ENCODE data around the gene GTF2H1. TPM values are rescaled to one million over a fixed set of nuclear protein-coding genes. Genes with fewer than 3 reads are reported as not detected.

The GTF2H1 gene
- total RNA-seq, 2 experiments from 2014 or later: 15.1 to 17.7 TPM

DNA sequence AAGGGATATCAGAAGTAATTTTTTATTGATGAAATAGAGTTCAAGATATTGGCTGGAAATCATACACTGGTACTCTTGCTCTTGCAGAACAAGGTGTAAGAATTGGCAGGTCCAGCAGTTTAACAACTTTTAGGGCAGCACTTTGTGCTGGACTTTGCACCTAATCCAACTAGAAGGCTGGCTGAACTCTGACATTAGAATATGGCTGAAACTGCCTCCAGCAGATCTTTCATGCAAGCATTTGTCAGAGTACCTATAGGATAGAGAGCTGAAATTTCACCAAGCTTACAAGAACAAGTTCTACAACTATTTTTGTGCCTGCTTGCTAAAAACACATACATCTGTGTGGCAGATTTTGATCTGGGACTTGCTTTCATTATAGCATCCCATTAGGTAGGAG is 17.6 kb upstream of the GTF2H1 start:
- Mint-ChIP-seq H3K9me3 (no peaks in the 10 kb centered on the region), H3K27ac (no peak overlapping the region), H3K36me3 (ENCODE audit: low read depth) (peaks cover 95% of the 10 kb centered on the region), H3K27me3 (no peaks in the 10 kb centered on the region), H3K4me3 (no peak overlapping the region), H3K4me1 (ENCODE audit: low read depth) (no peaks in the 10 kb centered on the region)
- Histone ChIP-seq H3K36me3 (ENCODE audit: insufficient read depth, low read length) (peaks cover 77% of the 10 kb centered on the region), H3K4me1 (ENCODE audit: insufficient read depth, low read length) (no peaks in the 10 kb centered on the region), H3K27ac (ENCODE audit: low read depth in 1 of 2, low read length in 2 of 2) (no peak overlapping the region), H3K9me3 (ENCODE audit: control insufficient read depth in 1 of 2, insufficient read depth in 1 of 2, low read length in 2 of 2) (no peaks in the 10 kb centered on the region), H3K27me3 (ENCODE audit: control insufficient read depth in 1 of 2, insufficient read depth in 2 of 2, low read length in 2 of 2) (no peaks in the 10 kb centered on the region), H3K4me3 (ENCODE audit: low read length) (no peak overlapping the region)
- intact Hi-C loops (cut with DNase I, micrococcal nuclease): loop anchor here in 1 of 2 experiments (10.0 kb wide), 1 partner anchor 430 kb away; no protein-coding TSS in a partner anchor
- TF ChIP-seq, protein P1, sequence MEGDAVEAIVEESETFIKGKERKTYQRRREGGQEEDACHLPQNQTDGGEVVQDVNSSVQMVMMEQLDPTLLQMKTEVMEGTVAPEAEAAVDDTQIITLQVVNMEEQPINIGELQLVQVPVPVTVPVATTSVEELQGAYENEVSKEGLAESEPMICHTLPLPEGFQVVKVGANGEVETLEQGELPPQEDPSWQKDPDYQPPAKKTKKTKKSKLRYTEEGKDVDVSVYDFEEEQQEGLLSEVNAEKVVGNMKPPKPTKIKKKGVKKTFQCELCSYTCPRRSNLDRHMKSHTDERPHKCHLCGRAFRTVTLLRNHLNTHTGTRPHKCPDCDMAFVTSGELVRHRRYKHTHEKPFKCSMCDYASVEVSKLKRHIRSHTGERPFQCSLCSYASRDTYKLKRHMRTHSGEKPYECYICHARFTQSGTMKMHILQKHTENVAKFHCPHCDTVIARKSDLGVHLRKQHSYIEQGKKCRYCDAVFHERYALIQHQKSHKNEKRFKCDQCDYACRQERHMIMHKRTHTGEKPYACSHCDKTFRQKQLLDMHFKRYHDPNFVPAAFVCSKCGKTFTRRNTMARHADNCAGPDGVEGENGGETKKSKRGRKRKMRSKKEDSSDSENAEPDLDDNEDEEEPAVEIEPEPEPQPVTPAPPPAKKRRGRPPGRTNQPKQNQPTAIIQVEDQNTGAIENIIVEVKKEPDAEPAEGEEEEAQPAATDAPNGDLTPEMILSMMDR (IDR thresholded peaks at IDR 0.05): no peak
- CTCF ChIA-PET: no interaction called here
- POLR2A ChIA-PET: no interaction called here
- ATAC-seq (ENCODE audit: poor library complexity) (no peak), DNase-seq (no peak)

DNA sequence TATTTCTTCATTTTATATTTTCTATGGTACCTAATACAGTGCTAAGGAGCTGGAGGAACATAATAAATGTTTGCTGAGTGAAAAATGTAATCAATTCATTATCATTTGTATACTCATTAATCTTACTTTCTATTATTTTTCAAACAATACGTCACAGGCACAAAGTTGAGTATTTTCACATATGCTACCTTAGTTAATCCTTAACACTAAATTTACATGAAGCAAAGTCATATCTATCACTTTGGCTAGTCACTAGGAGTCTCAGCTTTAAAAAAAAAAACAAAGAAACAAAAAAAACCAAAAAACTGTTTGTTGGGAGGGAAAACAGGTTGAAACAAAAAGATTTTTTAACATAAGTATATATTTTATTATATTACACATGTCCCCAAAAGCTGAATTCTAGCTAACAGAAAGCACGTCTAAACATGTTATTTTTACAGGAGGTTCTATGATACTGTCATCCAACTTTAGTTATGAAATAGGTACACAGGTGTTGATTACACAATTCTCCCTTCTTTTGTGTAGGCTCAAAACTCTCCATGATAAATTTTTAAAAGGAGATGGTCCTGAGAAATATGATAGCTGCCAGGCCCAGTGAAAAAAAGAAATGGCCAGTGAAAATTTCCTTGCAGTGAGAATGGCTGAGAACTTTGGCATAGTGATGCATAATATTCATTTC is 14.8 kb upstream of the GTF2H1 start:
- H3K27ac ChIP-seq (ENCODE audit: low read depth in 1 of 2, low read length in 2 of 2): no peak overlapping the region
- intact Hi-C loops (cut with DNase I, micrococcal nuclease): loop anchor here in 1 of 2 experiments (10.0 kb wide), 1 partner anchor 427 kb away; no protein-coding TSS in a partner anchor
- no peak overlapping the region for H3K4me3 Mint-ChIP-seq
- peaks cover 92% of the 10 kb centered on the region for H3K36me3 Mint-ChIP-seq (ENCODE audit: low read depth)
- H3K27me3 ChIP-seq (ENCODE audit: control insufficient read depth in 1 of 2, insufficient read depth in 2 of 2, low read length in 2 of 2): no peaks in the 10 kb centered on the region
- no peaks in the 10 kb centered on the region for H3K9me3 Mint-ChIP-seq
- H3K4me1 Mint-ChIP-seq (ENCODE audit: low read depth): no peaks in the 10 kb centered on the region
- no peaks in the 10 kb centered on the region for H3K27me3 Mint-ChIP-seq
- no peak overlapping the region for H3K4me3 ChIP-seq (ENCODE audit: low read length)
- TF ChIP-seq, protein P1 (IDR thresholded peaks at IDR 0.05): no peak
- ATAC-seq (ENCODE audit: poor library complexity) (no peak), DNase-seq (no peak)
- no peak overlapping the region for H3K27ac Mint-ChIP-seq
- no peaks in the 10 kb centered on the region for H3K4me1 ChIP-seq (ENCODE audit: insufficient read depth, low read length)
- POLR2A ChIA-PET: no interaction called here
- H3K9me3 ChIP-seq (ENCODE audit: control insufficient read depth in 1 of 2, insufficient read depth in 1 of 2, low read length in 2 of 2): no peaks in the 10 kb centered on the region
- peaks cover 73% of the 10 kb centered on the region for H3K36me3 ChIP-seq (ENCODE audit: insufficient read depth, low read length)
- CTCF ChIA-PET: interaction anchor here (0.8 to 1.1 kb wide), 2 partner anchors 15 to 29 kb away, joined by 3 to 4 read pairs; no protein-coding TSS in a partner anchor

DNA sequence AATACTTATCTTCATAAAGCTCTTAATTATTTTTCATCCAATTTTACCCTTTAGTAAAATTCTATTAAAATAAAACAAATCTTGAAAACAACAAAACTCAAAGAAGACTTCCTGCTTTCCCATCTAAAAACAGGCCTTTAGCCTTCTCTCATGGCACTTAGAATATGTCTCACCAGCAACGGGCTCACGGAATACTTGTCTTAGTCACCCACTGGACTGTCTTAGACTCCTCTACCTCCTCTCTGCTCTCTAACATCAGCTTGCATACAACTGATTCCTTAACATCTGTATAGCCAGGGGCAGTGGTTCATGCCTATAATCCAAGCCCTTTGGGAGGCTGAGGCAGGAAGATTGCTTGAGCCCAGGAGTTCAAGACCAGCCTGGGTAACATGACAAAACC is 14.1 kb upstream of the GTF2H1 start:
- Histone ChIP-seq H3K4me3 (ENCODE audit: low read length) (no peak overlapping the region), H3K9me3 (ENCODE audit: control insufficient read depth in 1 of 2, insufficient read depth in 1 of 2, low read length in 2 of 2) (no peaks in the 10 kb centered on the region), H3K36me3 (ENCODE audit: insufficient read depth, low read length) (peaks cover 73% of the 10 kb centered on the region), H3K4me1 (ENCODE audit: insufficient read depth, low read length) (no peaks in the 10 kb centered on the region), H3K27me3 (ENCODE audit: control insufficient read depth in 1 of 2, insufficient read depth in 2 of 2, low read length in 2 of 2) (no peaks in the 10 kb centered on the region), H3K27ac (ENCODE audit: low read depth in 1 of 2, low read length in 2 of 2) (no peak overlapping the region)
- no peak for ATAC-seq (ENCODE audit: poor library complexity)
- Mint-ChIP-seq H3K4me1 (ENCODE audit: low read depth) (no peaks in the 10 kb centered on the region), H3K9me3 (no peaks in the 10 kb centered on the region), H3K4me3 (no peak overlapping the region), H3K36me3 (ENCODE audit: low read depth) (peaks cover 87% of the 10 kb centered on the region), H3K27me3 (no peaks in the 10 kb centered on the region), H3K27ac (no peak overlapping the region)
- intact Hi-C loops (cut with DNase I, micrococcal nuclease): loop anchor here in 1 of 2 experiments (10.0 kb wide), 1 partner anchor 427 kb away; no protein-coding TSS in a partner anchor
- TF ChIP-seq, protein P1 (IDR thresholded peaks at IDR 0.05): no peak
- ChIA-PET CTCF (interaction anchor here (1.1 kb wide), 1 partner anchor 16 kb away, joined by 4 read pairs; no protein-coding TSS in a partner anchor), POLR2A (no interaction called here)
- no peak for DNase-seq

Measured in CD4-positive, alpha-beta T cell (primary cell).